ENCODE results near the gene FXYD1. TPM values are rescaled to one million over a fixed set of nuclear protein-coding genes. Genes with fewer than 3 reads are reported as not detected.
"Not testable (repeated sequence)": the region's sequence is repeated elsewhere in the genome, so short reads cannot be mapped to it uniquely, and the experiment has no call there.

Gene FXYD1
- polyA plus RNA-seq, 1 of the 3 experiments (the other 2 are of a cell fraction), result 0.12 TPM

- Histone ChIP-seq H3K4me2 (no peak overlapping the region), H2AFZ (ENCODE audit: low read depth) (no peak overlapping the region), H3K9me2 (no peaks in the 10 kb centered on the region), H3K36me3 (replicated peaks in 1 of 2; ENCODE audit: control insufficient read depth in 1 of 2, insufficient read depth in 2 of 2, low read length in 1 of 2) (no peaks in the 10 kb centered on the region), H3K4me1 (ENCODE audit: control insufficient read depth in 1 of 2, insufficient read depth in 2 of 2, low read depth in 1 of 2, low read length in 1 of 2) (peaks cover 0 to 8% of the 10 kb centered on the region in 2 experiments; a peak in 1 of 4 replicates), H3K4me3 (ENCODE audit: low read depth in 2 of 2, low read length in 1 of 2) (no peak overlapping the region), H3K27me3 (ENCODE audit: insufficient read depth) (no peaks in the 10 kb centered on the region; the same call in 1 of the 2 replicates), H3K9me3 (no peaks in the 10 kb centered on the region), H3K9ac (no peak overlapping the region), H3K79me2 (ENCODE audit: insufficient read depth) (no peaks in the 10 kb centered on the region), H3K27ac (ENCODE audit: low read depth in 2 of 2, low read length in 1 of 2) (no peak overlapping the region), H4K20me1 (ENCODE audit: insufficient read depth) (no peaks in the 10 kb centered on the region), H3F3A (replicated peaks; ENCODE audit: insufficient read depth) (no peaks in the 10 kb centered on the region)
- ChIA-PET CTCF (interaction anchor here (1.1 to 7.5 kb wide), 5 partner anchors 8 to 84 kb away, joined by 3 to 60 read pairs (median 18); partner anchors contain the start of genes FXYD1, FXYD3 and LGI4), POLR2A (no interaction called here)
- no peak for DNase-seq
- TF ChIP-seq FOSL2 (IDR thresholded peaks at IDR 0.05; ENCODE audit: borderline replicate concordance, low read depth), result no peak
- no peak for TF ChIP-seq EZH2phosphoT487 (IDR thresholded peaks at IDR 0.05; ENCODE audit: borderline replicate concordance, low read depth)
- no peak for TF ChIP-seq GABPA (IDR thresholded peaks at IDR 0.05; ENCODE audit: low read depth)
- TF ChIP-seq, protein P1, sequence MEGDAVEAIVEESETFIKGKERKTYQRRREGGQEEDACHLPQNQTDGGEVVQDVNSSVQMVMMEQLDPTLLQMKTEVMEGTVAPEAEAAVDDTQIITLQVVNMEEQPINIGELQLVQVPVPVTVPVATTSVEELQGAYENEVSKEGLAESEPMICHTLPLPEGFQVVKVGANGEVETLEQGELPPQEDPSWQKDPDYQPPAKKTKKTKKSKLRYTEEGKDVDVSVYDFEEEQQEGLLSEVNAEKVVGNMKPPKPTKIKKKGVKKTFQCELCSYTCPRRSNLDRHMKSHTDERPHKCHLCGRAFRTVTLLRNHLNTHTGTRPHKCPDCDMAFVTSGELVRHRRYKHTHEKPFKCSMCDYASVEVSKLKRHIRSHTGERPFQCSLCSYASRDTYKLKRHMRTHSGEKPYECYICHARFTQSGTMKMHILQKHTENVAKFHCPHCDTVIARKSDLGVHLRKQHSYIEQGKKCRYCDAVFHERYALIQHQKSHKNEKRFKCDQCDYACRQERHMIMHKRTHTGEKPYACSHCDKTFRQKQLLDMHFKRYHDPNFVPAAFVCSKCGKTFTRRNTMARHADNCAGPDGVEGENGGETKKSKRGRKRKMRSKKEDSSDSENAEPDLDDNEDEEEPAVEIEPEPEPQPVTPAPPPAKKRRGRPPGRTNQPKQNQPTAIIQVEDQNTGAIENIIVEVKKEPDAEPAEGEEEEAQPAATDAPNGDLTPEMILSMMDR (IDR thresholded peaks at IDR 0.05), result no peak
- TF ChIP-seq YY1 (IDR thresholded peaks at IDR 0.05; ENCODE audit: low read depth), result no peak
- no peak for TF ChIP-seq SIN3A (IDR thresholded peaks at IDR 0.05; ENCODE audit: borderline replicate concordance, low read depth, low read length)
- TF ChIP-seq GATA2 (CRISPR knock-in tag; IDR thresholded peaks at IDR 0.05), result no peak
- TF ChIP-seq ELF1 (IDR thresholded peaks at IDR 0.05), result no peak
- TF ChIP-seq RFX5 (IDR thresholded peaks at IDR 0.05; ENCODE audit: low read length), result no peak
- TF ChIP-seq CHD2 (IDR thresholded peaks at IDR 0.05; ENCODE audit: low read length, partially characterized antibody), result no peak
- no peak for TF ChIP-seq RCOR1 (IDR thresholded peaks at IDR 0.05; ENCODE audit: low read length)
- no peak for TF ChIP-seq MEF2A (IDR thresholded peaks at IDR 0.05; ENCODE audit: borderline replicate concordance, low read depth)
- no peak for TF ChIP-seq NRF1 (IDR thresholded peaks at IDR 0.05; ENCODE audit: low read depth, low read length)
- TF ChIP-seq, protein P2, sequence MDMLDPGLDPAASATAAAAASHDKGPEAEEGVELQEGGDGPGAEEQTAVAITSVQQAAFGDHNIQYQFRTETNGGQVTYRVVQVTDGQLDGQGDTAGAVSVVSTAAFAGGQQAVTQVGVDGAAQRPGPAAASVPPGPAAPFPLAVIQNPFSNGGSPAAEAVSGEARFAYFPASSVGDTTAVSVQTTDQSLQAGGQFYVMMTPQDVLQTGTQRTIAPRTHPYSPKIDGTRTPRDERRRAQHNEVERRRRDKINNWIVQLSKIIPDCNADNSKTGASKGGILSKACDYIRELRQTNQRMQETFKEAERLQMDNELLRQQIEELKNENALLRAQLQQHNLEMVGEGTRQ (IDR thresholded peaks at IDR 0.05; ENCODE audit: borderline replicate concordance, low read depth, low read length), result no peak
- TF ChIP-seq MXI1 (IDR thresholded peaks at IDR 0.05; ENCODE audit: low read depth, low read length), result no peak
- 63% methylated on average over 9 of the region's 9 CpGs for WGBS (ENCODE audit: low lambda C conversion rate)
Measured at GRCh38 chr19:35128398-35129057, 10.1 kb upstream of the FXYD1 start.

DNA sequence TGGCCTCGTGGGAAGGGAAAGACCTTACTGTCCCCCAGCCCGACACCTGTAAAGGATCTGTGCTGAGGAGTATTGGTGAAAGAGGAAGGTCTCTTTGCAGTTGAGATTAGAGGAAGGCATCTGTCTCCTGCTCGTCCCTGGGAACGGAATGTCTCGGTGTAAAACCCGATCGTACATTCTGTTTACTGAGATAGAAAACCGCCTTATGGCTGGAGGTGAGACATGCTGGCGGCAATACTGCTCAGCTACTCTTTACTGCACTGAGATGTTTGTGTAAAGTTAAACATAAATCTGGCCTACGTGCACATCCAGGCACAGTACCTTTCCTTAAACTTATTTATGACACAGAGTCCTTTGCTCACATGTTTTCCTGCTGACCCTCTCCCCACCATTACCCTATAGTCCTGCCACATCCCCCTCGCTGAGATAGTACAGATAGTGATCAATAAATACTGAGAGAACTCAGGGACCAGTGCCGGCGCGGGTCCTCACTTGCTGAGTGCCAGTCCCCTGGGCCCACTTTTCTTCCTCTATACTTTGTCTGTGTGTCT is 8.8 kb upstream of the FXYD1 start:
- POLR2A ChIA-PET; H3K9me2 ChIP-seq; H3F3A ChIP-seq (replicated peaks; ENCODE audit: insufficient read depth); H3K27ac ChIP-seq (ENCODE audit: low read depth in 2 of 2, low read length in 1 of 2); DNase-seq; H3K79me2 ChIP-seq (ENCODE audit: insufficient read depth); H3K9me3 ChIP-seq; H4K20me1 ChIP-seq (ENCODE audit: insufficient read depth); H2AFZ ChIP-seq (ENCODE audit: low read depth); CTCF ChIA-PET; H3K27me3 ChIP-seq (ENCODE audit: insufficient read depth); H3K9ac ChIP-seq; H3K4me1 ChIP-seq (ENCODE audit: control insufficient read depth in 1 of 2, insufficient read depth in 2 of 2, low read depth in 1 of 2, low read length in 1 of 2); H3K4me2 ChIP-seq; H3K36me3 ChIP-seq (replicated peaks in 1 of 2; ENCODE audit: control insufficient read depth in 1 of 2, insufficient read depth in 2 of 2, low read length in 1 of 2); H3K4me3 ChIP-seq (ENCODE audit: low read depth in 2 of 2, low read length in 1 of 2): not testable (repeated sequence)
- WGBS (ENCODE audit: low lambda C conversion rate), result 61% methylated on average over 14 of the region's 14 CpGs

All from SK-N-SH (cell line).